Calu3 (cell line): ENCODE data around the gene IL13. TPM values are rescaled to one million over a fixed set of nuclear protein-coding genes. Genes with fewer than 3 reads are reported as not detected.

Experiments
- BruUV-seq: library from RNA; stranded (reverse); fragments of 400-500 nt; replicated peaks from 2 replicates; lab custom pipeline; 2021; lab: Mats Ljungman, UMichigan
- CTCF ChIA-PET: fragments of 300-600 bp; sonication (Branson Sonifier 250); formaldehyde crosslinking; loops from one replicate; lab custom pipeline; 2022; ENCODE audit warnings: antibody characterized with exemption; lab: Charles Lee
- DNase-seq: peaks from one replicate; pipeline ENCODE4 v3.0.0; 2022
- H3K27ac Mint-ChIP-seq: one replicate; pipeline ENCODE4 v1.8.0; 2022; ENCODE audit warnings: mixed read lengths; ENCODE audit not compliant: unreplicated experiment
- H3K27me3 Mint-ChIP-seq: one replicate; pipeline ENCODE4 v1.8.0; 2022; ENCODE audit warnings: mixed read lengths; ENCODE audit not compliant: unreplicated experiment
- H3K36me3 Mint-ChIP-seq: one replicate; pipeline ENCODE4 v1.8.0; 2022; ENCODE audit warnings: mild to moderate bottlenecking, moderate library complexity, mixed read lengths; ENCODE audit not compliant: insufficient read depth, unreplicated experiment
- H3K4me1 Mint-ChIP-seq: one replicate; pipeline ENCODE4 v1.8.0; 2022; ENCODE audit warnings: mild to moderate bottlenecking, low read depth, mixed read lengths; ENCODE audit not compliant: unreplicated experiment
- H3K4me3 Mint-ChIP-seq: one replicate; pipeline ENCODE4 v1.8.0; 2022; ENCODE audit warnings: mild to moderate bottlenecking, low read depth, moderate library complexity, mixed read lengths; ENCODE audit not compliant: unreplicated experiment
- H3K9me3 Mint-ChIP-seq: one replicate; pipeline ENCODE4 v1.8.0; 2022; ENCODE audit warnings: low read depth, mixed read lengths; ENCODE audit not compliant: unreplicated experiment
- CTCF ChIP-seq: fragments of 200-600 bp; IDR thresholded peaks from one replicate; pipeline ENCODE4 v1.8.0; 2022; ENCODE audit warnings: antibody characterized with exemption; ENCODE audit not compliant: unreplicated experiment
- intact Hi-C: fragments of 100-400 bp; cut with micrococcal nuclease; formaldehyde crosslinking; loops from one replicate; pipeline ENCODE4 v1.10.0; 2022; ENCODE audit not compliant: unreplicated experiment
- total RNA-seq: library from RNA; stranded (reverse); gene quantifications from 2 replicates; pipeline ENCODE4 v1.2.3, GENCODE V29; 2022

Gene IL13
- total RNA-seq, 1 experiment from 2014 or later: not detected

- H3K4me3 Mint-ChIP-seq: no peak overlapping the region
- no TSS peak for BruUV-seq
- DNase-seq: no peak
- H3K27me3 Mint-ChIP-seq: no peaks in the 10 kb centered on the region
- no peak for TF ChIP-seq CTCF
- CTCF ChIA-PET: no interaction called here
- peaks cover 8% of the 10 kb centered on the region for H3K4me1 Mint-ChIP-seq
- no peaks in the 10 kb centered on the region for H3K36me3 Mint-ChIP-seq
- intact Hi-C loops: no loop called here
- no peak overlapping the region for H3K27ac Mint-ChIP-seq
- H3K9me3 Mint-ChIP-seq: no peaks in the 10 kb centered on the region
These were observed 9.3 kb downstream of the IL13 start for GRCh38 chr5:132667309-132667708.

GRCh38 chr5:132667761-132668705 lies 10.1 kb downstream of the IL13 start:
- H3K4me1 Mint-ChIP-seq: peaks cover 4% of the 10 kb centered on the region
- no peaks in the 10 kb centered on the region for H3K36me3 Mint-ChIP-seq
- TF ChIP-seq CTCF: no peak
- H3K4me3 Mint-ChIP-seq: no peak overlapping the region
- intact Hi-C loops: no loop called here
- BruUV-seq: no TSS peak
- no peak for DNase-seq
- CTCF ChIA-PET: no interaction called here
- H3K9me3 Mint-ChIP-seq: no peaks in the 10 kb centered on the region
- H3K27me3 Mint-ChIP-seq: no peaks in the 10 kb centered on the region
- H3K27ac Mint-ChIP-seq: no peak overlapping the region

- H3K4me3 Mint-ChIP-seq: no peak overlapping the region
- no peak for TF ChIP-seq CTCF
- no peaks in the 10 kb centered on the region for H3K9me3 Mint-ChIP-seq
- intact Hi-C loops: no loop called here
- H3K4me1 Mint-ChIP-seq: peaks cover 4% of the 10 kb centered on the region
- H3K27me3 Mint-ChIP-seq: no peaks in the 10 kb centered on the region
- H3K36me3 Mint-ChIP-seq: no peaks in the 10 kb centered on the region
- no TSS peak for BruUV-seq
- H3K27ac Mint-ChIP-seq: no peak overlapping the region
- CTCF ChIA-PET: no interaction called here
- no peak for DNase-seq
These were observed 10.9 kb downstream of the IL13 start for GRCh38 chr5:132668706-132669454.

GRCh38 chr5:132669455-132669820 lies 11.5 kb downstream of the IL13 start:
- no peaks in the 10 kb centered on the region for H3K27me3 Mint-ChIP-seq
- no peak for TF ChIP-seq CTCF
- no peak overlapping the region for H3K27ac Mint-ChIP-seq
- no peaks in the 10 kb centered on the region for H3K9me3 Mint-ChIP-seq
- peaks cover 10% of the 10 kb centered on the region for H3K4me1 Mint-ChIP-seq
- H3K36me3 Mint-ChIP-seq: no peaks in the 10 kb centered on the region
- DNase-seq: no peak
- intact Hi-C loops: no loop called here
- CTCF ChIA-PET: no interaction called here
- no TSS peak for BruUV-seq
- H3K4me3 Mint-ChIP-seq: no peak overlapping the region
